ENCODE data around the gene NUBPL.

- TF ChIP-seq POLR2A (IDR thresholded peaks at IDR 0.05; ENCODE audit: low read length): no peak
- TF ChIP-seq GATA1 (IDR thresholded peaks at IDR 0.05; ENCODE audit: low read depth, low read length): no peak
These were observed 447 bp upstream of the NUBPL start for GRCh38 chr14:31560759-31561154.
